ENCODE measurements around the gene NUP214.
"Not testable (repeated sequence)": the region's sequence is repeated elsewhere in the genome, so short reads cannot be mapped to it uniquely, and the experiment has no call there.

NUP214 gene

GRCh38 chr9:131193051-131193450, 67.7 kb downstream of the NUP214 start:
- H3K9me3 Mint-ChIP-seq, result no peaks in the 10 kb centered on the region
- peaks cover 82% of the 10 kb centered on the region for H3K36me3 Mint-ChIP-seq (ENCODE audit: low read depth)
- no peak overlapping the region for H3K27ac Mint-ChIP-seq
- no peak overlapping the region for H3K4me3 Mint-ChIP-seq
- no peaks in the 10 kb centered on the region for H3K27me3 Mint-ChIP-seq
- intact Hi-C loops (cut with micrococcal nuclease), result no loop called here
- no peaks in the 10 kb centered on the region for H3K4me1 Mint-ChIP-seq (ENCODE audit: low read depth)

GRCh38 chr9:131194762-131195161, 69.4 kb downstream of the NUP214 start:
- no peak overlapping the region for H3K4me3 Mint-ChIP-seq
- H3K27ac Mint-ChIP-seq, result no peak overlapping the region
- no peaks in the 10 kb centered on the region for H3K27me3 Mint-ChIP-seq
- intact Hi-C loops (cut with micrococcal nuclease), result no loop called here
- H3K4me1 Mint-ChIP-seq (ENCODE audit: low read depth), result no peaks in the 10 kb centered on the region
- H3K9me3 Mint-ChIP-seq, result no peaks in the 10 kb centered on the region
- peaks cover 82% of the 10 kb centered on the region for H3K36me3 Mint-ChIP-seq (ENCODE audit: low read depth)

DNA sequence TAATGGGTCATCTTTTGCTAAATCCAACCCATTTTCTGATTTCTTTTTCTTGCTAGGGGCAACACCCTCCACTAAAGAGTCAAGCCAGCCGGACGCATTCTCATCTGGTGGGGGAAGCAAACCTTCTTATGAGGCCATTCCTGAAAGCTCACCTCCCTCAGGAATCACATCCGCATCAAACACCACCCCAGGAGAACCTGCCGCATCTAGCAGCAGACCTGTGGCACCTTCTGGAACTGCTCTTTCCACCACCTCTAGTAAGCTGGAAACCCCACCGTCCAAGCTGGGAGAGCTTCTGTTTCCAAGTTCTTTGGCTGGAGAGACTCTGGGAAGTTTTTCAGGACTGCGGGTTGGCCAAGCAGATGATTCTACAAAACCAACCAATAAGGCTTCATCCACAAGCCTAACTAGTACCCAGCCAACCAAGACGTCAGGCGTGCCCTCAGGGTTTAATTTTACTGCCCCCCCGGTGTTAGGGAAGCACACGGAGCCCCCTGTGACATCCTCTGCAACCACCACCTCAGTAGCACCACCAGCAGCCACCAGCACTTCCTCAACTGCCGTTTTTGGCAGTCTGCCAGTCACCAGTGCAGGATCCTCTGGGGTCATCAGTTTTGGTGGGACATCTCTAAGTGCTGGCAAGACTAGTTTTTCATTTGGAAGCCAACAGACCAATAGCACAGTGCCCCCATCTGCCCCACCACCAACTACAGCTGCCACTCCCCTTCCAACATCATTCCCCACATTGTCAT, 72.0 kb downstream of the NUP214 start:
- no peak overlapping the region for H3K4me3 Mint-ChIP-seq
- H3K27me3 Mint-ChIP-seq, result no peaks in the 10 kb centered on the region
- peaks cover 9% of the 10 kb centered on the region for H3K4me1 Mint-ChIP-seq (ENCODE audit: low read depth)
- no peaks in the 10 kb centered on the region for H3K9me3 Mint-ChIP-seq
- H3K36me3 Mint-ChIP-seq (ENCODE audit: low read depth), result peaks cover 92% of the 10 kb centered on the region
- intact Hi-C loops (cut with micrococcal nuclease), result no loop called here
- no peak overlapping the region for H3K27ac Mint-ChIP-seq

DNA sequence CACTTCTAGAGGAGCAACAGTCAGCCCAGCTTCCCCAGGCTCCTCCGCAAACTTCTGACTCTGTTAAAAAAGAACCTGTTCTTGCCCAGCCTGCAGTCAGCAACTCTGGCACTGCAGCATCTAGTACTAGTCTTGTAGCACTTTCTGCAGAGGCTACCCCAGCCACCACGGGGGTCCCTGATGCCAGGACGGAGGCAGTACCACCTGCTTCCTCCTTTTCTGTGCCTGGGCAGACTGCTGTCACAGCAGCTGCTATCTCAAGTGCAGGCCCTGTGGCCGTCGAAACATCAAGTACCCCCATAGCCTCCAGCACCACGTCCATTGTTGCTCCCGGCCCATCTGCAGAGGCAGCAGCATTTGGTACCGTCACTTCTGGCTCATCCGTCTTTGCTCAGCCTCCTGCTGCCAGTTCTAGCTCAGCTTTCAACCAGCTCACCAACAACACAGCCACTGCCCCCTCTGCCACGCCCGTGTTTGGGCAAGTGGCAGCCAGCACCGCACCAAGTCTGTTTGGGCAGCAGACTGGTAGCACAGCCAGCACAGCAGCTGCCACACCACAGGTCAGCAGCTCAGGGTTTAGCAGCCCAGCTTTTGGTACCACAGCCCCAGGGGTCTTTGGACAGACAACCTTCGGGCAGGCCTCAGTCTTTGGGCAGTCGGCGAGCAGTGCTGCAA, 72.8 kb downstream of the NUP214 start:
- intact Hi-C loops (cut with micrococcal nuclease), result no loop called here
- Mint-ChIP-seq H3K27me3 (no peaks in the 10 kb centered on the region), H3K4me1 (ENCODE audit: low read depth) (peaks cover 18% of the 10 kb centered on the region), H3K9me3 (no peaks in the 10 kb centered on the region), H3K27ac (no peak overlapping the region), H3K36me3 (ENCODE audit: low read depth) (peaks cover 85% of the 10 kb centered on the region), H3K4me3 (no peak overlapping the region)

DNA sequence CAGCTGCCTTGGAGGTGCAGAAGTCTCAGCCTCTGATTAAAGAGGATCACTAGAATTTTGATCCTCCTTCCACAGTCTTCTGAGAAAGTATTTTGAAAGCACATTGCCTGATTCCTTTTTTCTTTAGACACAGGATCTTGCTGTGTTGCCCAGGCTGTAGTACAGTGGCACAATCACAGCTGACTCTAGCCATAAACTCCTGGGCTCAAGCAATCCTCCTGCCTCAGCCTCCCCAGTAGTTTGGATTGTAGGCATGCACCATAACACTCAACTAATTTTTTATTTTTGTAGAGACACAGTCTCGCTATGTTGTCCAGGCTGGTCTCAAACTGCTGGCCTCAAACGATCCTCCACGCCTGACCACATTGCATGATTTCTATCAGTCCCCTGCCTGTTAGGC, 76.5 kb downstream of the NUP214 start:
- Mint-ChIP-seq H3K27me3 (no peaks in the 10 kb centered on the region), H3K9me3 (no peaks in the 10 kb centered on the region), H3K4me3 (no peak overlapping the region), H3K27ac (peak overlapping the region; percentile 48), H3K4me1 (ENCODE audit: low read depth) (peaks cover 30% of the 10 kb centered on the region), H3K36me3 (ENCODE audit: low read depth) (peaks cover 75% of the 10 kb centered on the region)
- intact Hi-C loops (cut with micrococcal nuclease), result no loop called here

GRCh38 chr9:131203431-131204218, 78.2 kb downstream of the NUP214 start:
- Mint-ChIP-seq H3K9me3 (no peaks in the 10 kb centered on the region), H3K36me3 (ENCODE audit: low read depth) (peaks cover 72% of the 10 kb centered on the region), H3K27me3 (no peaks in the 10 kb centered on the region), H3K4me3 (no peak overlapping the region), H3K27ac (peak overlapping the region; percentile 43), H3K4me1 (ENCODE audit: low read depth) (peaks cover 37% of the 10 kb centered on the region)
- intact Hi-C loops (cut with micrococcal nuclease), result no loop called here

DNA sequence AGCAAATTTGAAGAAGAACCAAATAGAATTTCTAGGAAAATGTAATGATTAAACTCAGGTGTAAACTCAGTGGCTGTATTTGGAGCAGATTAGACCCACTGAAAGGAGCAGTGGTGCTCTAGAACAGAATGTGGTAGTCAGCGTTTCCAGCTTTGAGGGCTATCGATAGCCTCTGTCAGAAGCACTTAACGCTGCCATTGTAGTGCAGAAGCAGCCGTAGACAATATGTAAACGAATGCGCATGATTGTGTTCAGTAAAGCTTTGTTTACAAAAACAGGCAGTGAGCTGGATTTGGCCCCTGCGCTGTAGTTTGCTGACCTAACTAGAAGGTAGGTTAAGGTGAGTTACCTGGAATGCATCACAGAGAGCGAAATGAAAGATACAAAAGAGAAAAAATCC, 78.9 kb downstream of the NUP214 start:
- Mint-ChIP-seq H3K9me3 (no peaks in the 10 kb centered on the region), H3K27me3 (no peaks in the 10 kb centered on the region), H3K4me1 (ENCODE audit: low read depth) (peaks cover 37% of the 10 kb centered on the region), H3K27ac (no peak overlapping the region), H3K4me3 (no peak overlapping the region), H3K36me3 (ENCODE audit: low read depth) (peaks cover 68% of the 10 kb centered on the region)
- intact Hi-C loops (cut with micrococcal nuclease), result no loop called here

- Mint-ChIP-seq H3K4me3 (no peak overlapping the region), H3K4me1 (ENCODE audit: low read depth) (peaks cover 49% of the 10 kb centered on the region), H3K27me3 (no peaks in the 10 kb centered on the region), H3K36me3 (ENCODE audit: low read depth) (peaks cover 64% of the 10 kb centered on the region), H3K9me3 (peaks cover 6% of the 10 kb centered on the region), H3K27ac (no peak overlapping the region)
- intact Hi-C loops (cut with micrococcal nuclease), result no loop called here
Observed at GRCh38 chr9:131206495-131206894, 81.1 kb downstream of the NUP214 start.

GRCh38 chr9:131211920-131212319, 86.5 kb downstream of the NUP214 start:
- peaks cover 19% of the 10 kb centered on the region for H3K9me3 Mint-ChIP-seq
- H3K27ac Mint-ChIP-seq; intact Hi-C loops (cut with micrococcal nuclease); H3K27me3 Mint-ChIP-seq; H3K4me3 Mint-ChIP-seq: not testable (repeated sequence)
- peaks cover 70% of the 10 kb centered on the region for H3K36me3 Mint-ChIP-seq (ENCODE audit: low read depth)
- H3K4me1 Mint-ChIP-seq (ENCODE audit: low read depth), result peaks cover 33% of the 10 kb centered on the region

DNA sequence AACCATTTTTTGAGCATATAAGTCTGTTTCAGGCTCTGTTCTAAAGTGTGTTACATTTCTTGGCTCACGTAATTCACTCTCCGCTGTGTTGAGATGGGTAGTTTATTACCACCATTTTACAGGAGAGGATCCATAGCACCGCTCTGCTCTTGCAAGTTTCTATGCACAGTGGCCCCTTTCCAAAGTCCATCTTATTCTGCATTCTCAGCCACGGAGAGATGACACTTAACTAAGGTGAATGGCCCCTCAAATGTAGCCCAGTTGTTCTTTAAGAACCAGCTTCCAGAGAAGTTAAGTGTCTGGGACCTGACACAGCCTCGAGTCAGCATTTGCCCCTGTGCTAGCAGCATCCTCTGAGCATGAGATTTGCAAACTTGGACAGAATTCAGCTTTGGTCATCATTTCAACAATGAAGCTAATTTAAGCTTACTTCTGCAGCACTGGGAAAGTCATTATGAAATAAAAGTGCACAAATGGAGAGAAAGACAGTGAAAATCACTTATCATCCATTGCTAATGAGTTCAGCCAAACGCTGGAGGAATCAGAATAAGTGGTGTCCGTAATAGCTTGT, 89.0 kb downstream of the NUP214 start:
- no peak overlapping the region for H3K4me3 Mint-ChIP-seq
- peaks cover 32% of the 10 kb centered on the region for H3K4me1 Mint-ChIP-seq (ENCODE audit: low read depth)
- intact Hi-C loops (cut with micrococcal nuclease), result no loop called here
- peaks cover 78% of the 10 kb centered on the region for H3K36me3 Mint-ChIP-seq (ENCODE audit: low read depth)
- H3K9me3 Mint-ChIP-seq, result peaks cover 19% of the 10 kb centered on the region
- no peaks in the 10 kb centered on the region for H3K27me3 Mint-ChIP-seq
- no peak overlapping the region for H3K27ac Mint-ChIP-seq

GRCh38 chr9:131214876-131215275, 89.5 kb downstream of the NUP214 start:
- peaks cover 78% of the 10 kb centered on the region for H3K36me3 Mint-ChIP-seq (ENCODE audit: low read depth)
- H3K4me3 Mint-ChIP-seq, result no peak overlapping the region
- intact Hi-C loops (cut with micrococcal nuclease), result no loop called here
- H3K27ac Mint-ChIP-seq, result no peak overlapping the region
- peaks cover 32% of the 10 kb centered on the region for H3K4me1 Mint-ChIP-seq (ENCODE audit: low read depth)
- peaks cover 19% of the 10 kb centered on the region for H3K9me3 Mint-ChIP-seq
- H3K27me3 Mint-ChIP-seq, result no peaks in the 10 kb centered on the region

DNA sequence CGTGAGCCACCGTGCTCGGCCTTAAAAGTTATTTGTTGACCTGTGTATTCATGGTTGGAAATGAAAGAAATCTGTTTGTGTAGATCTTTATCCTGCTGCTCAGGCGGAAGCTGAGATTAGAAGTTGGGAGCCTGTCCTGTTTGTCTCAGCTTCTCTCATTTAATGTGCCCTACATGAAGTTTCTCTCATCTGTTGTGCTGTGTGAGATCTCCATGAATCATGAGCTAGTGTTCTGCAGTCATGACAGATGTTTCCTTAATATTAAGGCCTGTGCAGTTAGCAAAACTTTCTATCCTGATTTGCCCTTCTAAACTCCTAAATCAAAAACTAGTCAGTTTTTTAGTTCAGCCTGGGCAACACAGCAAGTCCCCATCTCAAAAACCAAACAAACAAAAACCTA, 91.4 kb downstream of the NUP214 start:
- Mint-ChIP-seq H3K27ac (no peak overlapping the region), H3K4me1 (ENCODE audit: low read depth) (peaks cover 17% of the 10 kb centered on the region), H3K9me3 (peaks cover 10% of the 10 kb centered on the region), H3K36me3 (ENCODE audit: low read depth) (peaks cover 68% of the 10 kb centered on the region), H3K27me3 (no peaks in the 10 kb centered on the region), H3K4me3 (no peak overlapping the region)
- intact Hi-C loops (cut with micrococcal nuclease), result no loop called here

DNA sequence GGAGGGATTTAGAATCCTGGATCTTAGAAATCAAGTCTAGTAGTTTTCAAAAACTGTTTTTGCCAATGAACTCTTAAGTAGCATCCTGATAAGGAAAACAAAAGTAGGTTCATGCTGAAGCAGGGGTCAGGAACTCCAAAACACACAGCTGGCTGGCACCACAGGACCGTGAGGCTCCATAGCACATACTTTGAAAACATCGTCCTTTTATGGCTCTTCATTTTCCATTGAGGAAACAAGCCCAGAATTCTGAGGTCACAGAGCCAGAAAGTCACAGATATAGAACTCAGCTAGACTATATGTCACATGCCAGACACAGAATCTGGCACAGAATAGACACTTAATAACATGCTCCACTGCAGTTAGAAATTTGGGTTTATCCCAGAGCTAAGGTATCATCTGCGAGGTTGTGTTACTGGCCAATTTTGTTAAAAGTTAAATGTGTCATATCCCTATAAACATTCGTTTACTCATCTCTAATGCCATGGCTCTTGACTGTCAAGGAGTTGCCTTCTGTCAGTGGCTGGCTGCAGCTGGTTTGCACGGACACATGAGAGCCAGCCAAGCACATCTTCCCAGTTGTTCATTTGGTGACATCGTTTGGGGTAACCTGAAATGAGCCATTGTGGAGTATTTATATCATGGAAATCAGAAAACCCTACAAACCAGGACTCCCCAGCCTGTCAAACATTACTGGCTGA, 92.1 kb downstream of the NUP214 start:
- intact Hi-C loops (cut with micrococcal nuclease), result no loop called here
- Mint-ChIP-seq H3K36me3 (ENCODE audit: low read depth) (peaks cover 65% of the 10 kb centered on the region), H3K27ac (no peak overlapping the region), H3K4me3 (no peak overlapping the region), H3K4me1 (ENCODE audit: low read depth) (peaks cover 16% of the 10 kb centered on the region), H3K27me3 (no peaks in the 10 kb centered on the region), H3K9me3 (peaks cover 3% of the 10 kb centered on the region)

Data from dendritic cell treated with granulocyte-macrophage colony-stimulating factor and Interleukin-4, amounts not matched to agents 40 ng/mL and 50 ng/mL, for 4 days (primary cell).